ENCODE measurements around the gene FTL. TPM values are rescaled to one million over a fixed set of nuclear protein-coding genes. Genes with fewer than 3 reads are reported as not detected.
"Not testable (repeated sequence)": the region's sequence is repeated elsewhere in the genome, so short reads cannot be mapped to it uniquely, and the experiment has no call there.

The FTL gene
- total RNA-seq, 1 experiment from 2014 or later = 1,245 TPM

DNA sequence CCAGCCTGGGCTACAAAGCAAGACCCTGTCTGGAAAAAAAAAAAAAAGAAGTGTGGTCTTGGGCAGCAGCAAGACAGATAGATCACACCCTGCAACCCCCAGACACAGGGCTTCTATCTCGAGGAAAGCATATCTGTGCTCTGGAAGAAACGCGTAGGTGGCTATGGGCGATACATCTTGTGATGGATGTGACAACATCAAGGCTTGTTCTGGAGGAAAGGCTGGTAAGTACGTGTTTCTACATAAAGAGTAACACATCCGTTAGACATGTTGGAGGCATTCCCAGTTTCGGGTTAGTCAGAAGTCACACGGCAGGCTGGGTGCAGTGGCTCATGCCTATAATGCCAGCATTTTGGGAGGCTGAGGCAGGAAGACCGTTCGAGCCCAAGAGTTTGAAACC is 38.2 kb upstream of the FTL start:
- H3K14ac ChIP-seq (ENCODE audit: insufficient read depth, low read length) = no peak overlapping the region
- no peak overlapping the region for H2BK120ac ChIP-seq (ENCODE audit: low read depth, low read length, poor library complexity, severe bottlenecking)
- no peak overlapping the region for H3K4me3 Mint-ChIP-seq
- no peaks in the 10 kb centered on the region for H3K79me1 ChIP-seq (ENCODE audit: insufficient read depth, low read depth, low read length, poor library complexity, severe bottlenecking)
- no peaks in the 10 kb centered on the region for H3K9me3 ChIP-seq (ENCODE audit: control insufficient read depth, low read depth, low read length)
- no peaks in the 10 kb centered on the region for H3K23me2 ChIP-seq (ENCODE audit: insufficient read length, low read depth, low read length, poor library complexity, severe bottlenecking)
- no peaks in the 10 kb centered on the region for H3K27me3 ChIP-seq (ENCODE audit: insufficient read depth, low read length)
- H3K4me2 ChIP-seq (ENCODE audit: insufficient read depth, insufficient read length, low read length) = no peak overlapping the region
- no peak overlapping the region for H2AFZ ChIP-seq (ENCODE audit: low read length)
- H3K27ac Mint-ChIP-seq = 0 out of 7 replicates have a peak overlapping the region, but pooled peaks of 1 of the 3 experiments have one; percentile 16
- peaks cover 6 to 17% (median 10%) of the 10 kb centered on the region in 3 experiments for H3K36me3 Mint-ChIP-seq (ENCODE audit: insufficient read depth in 1 of 3, low read depth in 3 of 3)
- no peak overlapping the region for H3K9ac ChIP-seq (ENCODE audit: extremely low read depth, insufficient read length, low read length)
- H4K20me1 ChIP-seq (ENCODE audit: control insufficient read depth, insufficient read depth, insufficient read length) = no peaks in the 10 kb centered on the region
- H3K23ac ChIP-seq (ENCODE audit: insufficient read length, low read depth, low read length) = no peak overlapping the region
- peaks cover 10% of the 10 kb centered on the region for H3K27me3 Mint-ChIP-seq (ENCODE audit: low read depth)
- H3K4me1 Mint-ChIP-seq = 0 out of 4 replicates have a peak, but pooled peaks cover 0 to 2% of the 10 kb centered on the region in 2 experiments
- H2BK12ac ChIP-seq (ENCODE audit: insufficient read length, low read depth, low read length) = no peak overlapping the region
- no peak overlapping the region for H4K8ac ChIP-seq (replicated peaks; ENCODE audit: insufficient read length, low read depth, low read length)
- no peak for DNase-seq
- no peak overlapping the region for H2BK5ac ChIP-seq (ENCODE audit: insufficient read length, low read length)
- H2AK5ac ChIP-seq (ENCODE audit: insufficient read length, low read length) = no peak overlapping the region
- no peak overlapping the region for H3K18ac ChIP-seq (ENCODE audit: insufficient read length, low read depth, low read length)
- no peak overlapping the region for H2BK20ac ChIP-seq (ENCODE audit: low read depth, low read length, poor library complexity, severe bottlenecking)
- no peak overlapping the region for H3K4ac ChIP-seq (ENCODE audit: low read depth, low read length)
- H3K79me2 ChIP-seq (ENCODE audit: insufficient read depth, low read length) = no peaks in the 10 kb centered on the region
- H4K5ac ChIP-seq (ENCODE audit: insufficient read length, low read depth, low read length) = no peak overlapping the region
- no peak overlapping the region for H3K27ac ChIP-seq (ENCODE audit: insufficient read length, low read depth, low read length)
- H3K56ac ChIP-seq (ENCODE audit: insufficient read length, low read depth, low read length) = no peak overlapping the region
- H4K91ac ChIP-seq (ENCODE audit: insufficient read length, low read depth, low read length) = no peak overlapping the region
- no peaks in the 10 kb centered on the region for H3K4me1 ChIP-seq (ENCODE audit: insufficient read depth, low read length)
- no peak overlapping the region for H2BK15ac ChIP-seq (ENCODE audit: low read depth, low read length)
- WGBS (ENCODE audit: extremely low coverage, insufficient read length, low lambda C conversion rate) = no CpG with 5 or more reads among the region's 10 CpGs
- no peaks in the 10 kb centered on the region for H3K9me3 Mint-ChIP-seq
- no peak overlapping the region for H3T11ph ChIP-seq (ENCODE audit: low read length)
- TF ChIP-seq, protein P1, sequence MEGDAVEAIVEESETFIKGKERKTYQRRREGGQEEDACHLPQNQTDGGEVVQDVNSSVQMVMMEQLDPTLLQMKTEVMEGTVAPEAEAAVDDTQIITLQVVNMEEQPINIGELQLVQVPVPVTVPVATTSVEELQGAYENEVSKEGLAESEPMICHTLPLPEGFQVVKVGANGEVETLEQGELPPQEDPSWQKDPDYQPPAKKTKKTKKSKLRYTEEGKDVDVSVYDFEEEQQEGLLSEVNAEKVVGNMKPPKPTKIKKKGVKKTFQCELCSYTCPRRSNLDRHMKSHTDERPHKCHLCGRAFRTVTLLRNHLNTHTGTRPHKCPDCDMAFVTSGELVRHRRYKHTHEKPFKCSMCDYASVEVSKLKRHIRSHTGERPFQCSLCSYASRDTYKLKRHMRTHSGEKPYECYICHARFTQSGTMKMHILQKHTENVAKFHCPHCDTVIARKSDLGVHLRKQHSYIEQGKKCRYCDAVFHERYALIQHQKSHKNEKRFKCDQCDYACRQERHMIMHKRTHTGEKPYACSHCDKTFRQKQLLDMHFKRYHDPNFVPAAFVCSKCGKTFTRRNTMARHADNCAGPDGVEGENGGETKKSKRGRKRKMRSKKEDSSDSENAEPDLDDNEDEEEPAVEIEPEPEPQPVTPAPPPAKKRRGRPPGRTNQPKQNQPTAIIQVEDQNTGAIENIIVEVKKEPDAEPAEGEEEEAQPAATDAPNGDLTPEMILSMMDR (conservative IDR thresholded peaks at IDR 0.05) = no peak

DNA sequence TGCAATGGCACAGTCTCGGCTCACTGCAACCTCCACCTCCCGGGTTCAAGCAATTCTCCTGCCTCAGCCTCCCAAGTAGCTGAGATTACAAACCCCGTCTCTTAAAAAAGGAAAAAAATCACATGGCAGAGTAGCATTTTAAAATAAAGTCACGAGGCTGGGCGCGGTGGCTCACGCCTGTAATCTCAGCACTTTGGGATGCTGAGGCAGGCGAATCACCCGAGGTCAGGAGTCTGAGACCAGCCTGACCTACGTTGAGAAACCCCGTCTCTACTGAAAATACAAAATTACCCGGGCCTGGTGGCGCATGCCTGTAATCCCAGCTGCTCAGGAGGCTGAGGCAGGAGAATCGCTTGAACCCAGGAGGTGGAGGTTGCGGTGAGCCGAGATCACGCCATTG is 37.4 kb upstream of the FTL start:
- H3K4me1 ChIP-seq (ENCODE audit: insufficient read depth, low read length); H3K56ac ChIP-seq (ENCODE audit: insufficient read length, low read depth, low read length); H3K9me3 Mint-ChIP-seq; H3K79me2 ChIP-seq (ENCODE audit: insufficient read depth, low read length); H2BK20ac ChIP-seq (ENCODE audit: low read depth, low read length, poor library complexity, severe bottlenecking); H3K4me3 Mint-ChIP-seq; H3K9ac ChIP-seq (ENCODE audit: extremely low read depth, insufficient read length, low read length); H4K20me1 ChIP-seq (ENCODE audit: control insufficient read depth, insufficient read depth, insufficient read length); H3T11ph ChIP-seq (ENCODE audit: low read length); H3K18ac ChIP-seq (ENCODE audit: insufficient read length, low read depth, low read length); H2BK12ac ChIP-seq (ENCODE audit: insufficient read length, low read depth, low read length); H3K27ac Mint-ChIP-seq; H2BK15ac ChIP-seq (ENCODE audit: low read depth, low read length); H3K4me2 ChIP-seq (ENCODE audit: insufficient read depth, insufficient read length, low read length); H3K79me1 ChIP-seq (ENCODE audit: insufficient read depth, low read depth, low read length, poor library complexity, severe bottlenecking); H3K9me3 ChIP-seq (ENCODE audit: control insufficient read depth, low read depth, low read length); H3K23ac ChIP-seq (ENCODE audit: insufficient read length, low read depth, low read length); DNase-seq; H3K23me2 ChIP-seq (ENCODE audit: insufficient read length, low read depth, low read length, poor library complexity, severe bottlenecking); H3K14ac ChIP-seq (ENCODE audit: insufficient read depth, low read length); H3K27ac ChIP-seq (ENCODE audit: insufficient read length, low read depth, low read length); H4K8ac ChIP-seq (replicated peaks; ENCODE audit: insufficient read length, low read depth, low read length); H2AK5ac ChIP-seq (ENCODE audit: insufficient read length, low read length); H4K5ac ChIP-seq (ENCODE audit: insufficient read length, low read depth, low read length); H2BK120ac ChIP-seq (ENCODE audit: low read depth, low read length, poor library complexity, severe bottlenecking); H2BK5ac ChIP-seq (ENCODE audit: insufficient read length, low read length); H2AFZ ChIP-seq (ENCODE audit: low read length); H3K4ac ChIP-seq (ENCODE audit: low read depth, low read length); H3K4me1 Mint-ChIP-seq; H3K27me3 ChIP-seq (ENCODE audit: insufficient read depth, low read length); H4K91ac ChIP-seq (ENCODE audit: insufficient read length, low read depth, low read length): not testable (repeated sequence)
- WGBS (ENCODE audit: extremely low coverage, insufficient read length, low lambda C conversion rate) = no CpG with 5 or more reads among the region's 17 CpGs
- Mint-ChIP-seq H3K36me3 (ENCODE audit: insufficient read depth in 1 of 3, low read depth in 3 of 3) (peaks cover 5 to 13% (median 6%) of the 10 kb centered on the region in 3 experiments), H3K27me3 (ENCODE audit: low read depth) (peaks cover 15% of the 10 kb centered on the region)

Measured in H9 (cell line).